ENCODE data around the gene TRPC4.

The TRPC4 gene

DNA sequence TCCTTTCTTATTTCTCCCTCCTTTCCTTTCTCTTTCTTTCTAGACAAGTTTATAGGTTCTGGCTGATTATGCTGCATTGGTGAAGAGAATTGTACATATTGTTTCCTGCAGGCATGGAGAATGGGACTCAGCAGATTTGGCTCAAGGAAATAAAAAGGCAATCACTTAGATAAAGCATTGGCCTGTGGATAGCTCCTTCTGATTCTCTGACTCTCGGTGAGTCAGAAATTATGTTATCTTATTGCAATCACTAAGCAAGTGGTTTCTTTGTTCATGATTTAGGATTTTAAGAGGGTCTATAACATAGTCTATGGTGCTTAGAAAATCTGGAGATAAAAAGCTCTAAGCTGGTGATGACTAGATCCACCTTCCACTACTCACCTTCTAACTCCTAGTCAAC is 217.0 kb downstream of the TRPC4 start:
- Histone ChIP-seq H3K14ac (ENCODE audit: low read length) (no peak overlapping the region), H4K8ac (ENCODE audit: low read depth, low read length) (no peak overlapping the region), H3K79me1 (ENCODE audit: low read depth, low read length) (no peaks in the 10 kb centered on the region), H3K4me2 (ENCODE audit: insufficient read depth, low read length, poor library complexity, severe bottlenecking) (no peak overlapping the region), H3K18ac (ENCODE audit: low read length) (no peak overlapping the region), H3K9ac (ENCODE audit: low read depth, low read length, poor library complexity) (no peak overlapping the region), H2BK5ac (ENCODE audit: low read length) (no peak overlapping the region), H2AFZ (ENCODE audit: low read length) (no peak overlapping the region), H2BK12ac (ENCODE audit: low read length) (no peak overlapping the region), H2BK120ac (ENCODE audit: low read depth, low read length) (no peak overlapping the region), H3K36me3 (replicated peaks in 1 of 2; ENCODE audit: control insufficient read depth in 2 of 2, insufficient read depth in 2 of 2, low read length in 2 of 2) (no peaks in the 10 kb centered on the region), H3K9me3 (replicated peaks in 1 of 2; ENCODE audit: control insufficient read depth in 2 of 2, insufficient read depth in 1 of 2, low read depth in 1 of 2, low read length in 2 of 2) (peaks cover 0 to 3% of the 10 kb centered on the region in 2 donors), H3K4ac (ENCODE audit: low read length) (no peak overlapping the region), H3K27me3 (ENCODE audit: control insufficient read depth in 3 of 3, insufficient read depth in 3 of 3, low read depth in 1 of 3, low read length in 3 of 3) (no peaks in the 10 kb centered on the region), H2BK15ac (ENCODE audit: low read length) (no peak overlapping the region), H3K27ac (replicated peaks; ENCODE audit: low read length) (no peak overlapping the region), H2AK5ac (ENCODE audit: low read depth, low read length) (no peak overlapping the region), H3K4me1 (ENCODE audit: control insufficient read depth in 2 of 2, insufficient read depth in 1 of 2, low read depth in 1 of 2, low read length in 2 of 2) (no peaks in the 10 kb centered on the region), H3K4me3 (ENCODE audit: low read length in 2 of 2) (no peak overlapping the region), H4K91ac (ENCODE audit: low read depth, low read length, poor library complexity) (no peak overlapping the region), H3K23ac (ENCODE audit: low read depth, low read length, poor library complexity) (no peak overlapping the region)
- no peak for DNase-seq (ENCODE audit: low spot score)
- no CpG with 5 or more reads among the region's 1 CpG for WGBS, 2 donors (ENCODE audit: extremely low coverage in 2 of 2, insufficient read length in 2 of 2, insufficient replicate concordance in 1 of 2)

GRCh38 chr13:37651891-37652290 is 217.7 kb downstream of the TRPC4 start:
- H3K9me3 ChIP-seq (replicated peaks in 1 of 2; ENCODE audit: control insufficient read depth in 2 of 2, insufficient read depth in 1 of 2, low read depth in 1 of 2, low read length in 2 of 2) = peaks cover 0 to 3% of the 10 kb centered on the region in 2 donors
- H3K18ac ChIP-seq (ENCODE audit: low read length) = no peak overlapping the region
- H2AK5ac ChIP-seq (ENCODE audit: low read depth, low read length) = no peak overlapping the region
- H3K4me2 ChIP-seq (ENCODE audit: insufficient read depth, low read length, poor library complexity, severe bottlenecking) = no peak overlapping the region
- no peak overlapping the region for H3K27ac ChIP-seq (replicated peaks; ENCODE audit: low read length)
- no peak overlapping the region for H2BK120ac ChIP-seq (ENCODE audit: low read depth, low read length)
- H3K36me3 ChIP-seq (replicated peaks in 1 of 2; ENCODE audit: control insufficient read depth in 2 of 2, insufficient read depth in 2 of 2, low read length in 2 of 2) = no peaks in the 10 kb centered on the region
- no peak for DNase-seq (ENCODE audit: low spot score)
- no peak overlapping the region for H3K14ac ChIP-seq (ENCODE audit: low read length)
- no peak overlapping the region for H2BK5ac ChIP-seq (ENCODE audit: low read length)
- H3K9ac ChIP-seq (ENCODE audit: low read depth, low read length, poor library complexity) = no peak overlapping the region
- H3K4ac ChIP-seq (ENCODE audit: low read length) = no peak overlapping the region
- WGBS, 2 donors (ENCODE audit: extremely low coverage in 2 of 2, insufficient read length in 2 of 2, insufficient replicate concordance in 1 of 2) = no CpG with 5 or more reads among the region's 1 CpG
- H3K23ac ChIP-seq (ENCODE audit: low read depth, low read length, poor library complexity) = no peak overlapping the region
- H2BK12ac ChIP-seq (ENCODE audit: low read length) = no peak overlapping the region
- no peak overlapping the region for H2AFZ ChIP-seq (ENCODE audit: low read length)
- no peak overlapping the region for H4K91ac ChIP-seq (ENCODE audit: low read depth, low read length, poor library complexity)
- H3K27me3 ChIP-seq (ENCODE audit: control insufficient read depth in 3 of 3, insufficient read depth in 3 of 3, low read depth in 1 of 3, low read length in 3 of 3) = no peaks in the 10 kb centered on the region
- H2BK15ac ChIP-seq (ENCODE audit: low read length) = no peak overlapping the region
- H3K4me3 ChIP-seq (ENCODE audit: low read length in 2 of 2) = no peak overlapping the region
- H4K8ac ChIP-seq (ENCODE audit: low read depth, low read length) = no peak overlapping the region
- H3K4me1 ChIP-seq (ENCODE audit: control insufficient read depth in 2 of 2, insufficient read depth in 1 of 2, low read depth in 1 of 2, low read length in 2 of 2) = peaks cover 2 to 4% of the 10 kb centered on the region in 2 donors
- H3K79me1 ChIP-seq (ENCODE audit: low read depth, low read length) = no peaks in the 10 kb centered on the region

GRCh38 chr13:37648609-37649008 is 221.0 kb downstream of the TRPC4 start:
- H2BK5ac ChIP-seq (ENCODE audit: low read length) = no peak overlapping the region
- no peak overlapping the region for H4K8ac ChIP-seq (ENCODE audit: low read depth, low read length)
- no peak overlapping the region for H3K14ac ChIP-seq (ENCODE audit: low read length)
- peaks cover 4 to 22% of the 10 kb centered on the region in 2 donors for H3K4me1 ChIP-seq (ENCODE audit: control insufficient read depth in 2 of 2, insufficient read depth in 1 of 2, low read depth in 1 of 2, low read length in 2 of 2)
- no peaks in the 10 kb centered on the region for H3K27me3 ChIP-seq (ENCODE audit: control insufficient read depth in 3 of 3, insufficient read depth in 3 of 3, low read depth in 1 of 3, low read length in 3 of 3)
- no peak overlapping the region for H2BK12ac ChIP-seq (ENCODE audit: low read length)
- H3K79me1 ChIP-seq (ENCODE audit: low read depth, low read length) = no peaks in the 10 kb centered on the region
- no peak overlapping the region for H3K4me3 ChIP-seq (ENCODE audit: low read length in 2 of 2)
- H3K9me3 ChIP-seq (replicated peaks in 1 of 2; ENCODE audit: control insufficient read depth in 2 of 2, insufficient read depth in 1 of 2, low read depth in 1 of 2, low read length in 2 of 2) = peaks cover 0 to 3% of the 10 kb centered on the region in 2 donors
- DNase-seq (ENCODE audit: low spot score) = no peak
- no peak overlapping the region for H3K4me2 ChIP-seq (ENCODE audit: insufficient read depth, low read length, poor library complexity, severe bottlenecking)
- H2BK15ac ChIP-seq (ENCODE audit: low read length) = no peak overlapping the region
- H2AK5ac ChIP-seq (ENCODE audit: low read depth, low read length) = no peak overlapping the region
- no peak overlapping the region for H3K4ac ChIP-seq (ENCODE audit: low read length)
- H3K9ac ChIP-seq (ENCODE audit: low read depth, low read length, poor library complexity) = no peak overlapping the region
- H3K23ac ChIP-seq (ENCODE audit: low read depth, low read length, poor library complexity) = no peak overlapping the region
- no peak overlapping the region for H3K18ac ChIP-seq (ENCODE audit: low read length)
- no peaks in the 10 kb centered on the region for H3K36me3 ChIP-seq (replicated peaks in 1 of 2; ENCODE audit: control insufficient read depth in 2 of 2, insufficient read depth in 2 of 2, low read length in 2 of 2)
- no peak overlapping the region for H2AFZ ChIP-seq (ENCODE audit: low read length)
- H2BK120ac ChIP-seq (ENCODE audit: low read depth, low read length) = no peak overlapping the region
- H3K27ac ChIP-seq (replicated peaks; ENCODE audit: low read length) = no peak overlapping the region
- no peak overlapping the region for H4K91ac ChIP-seq (ENCODE audit: low read depth, low read length, poor library complexity)

DNA sequence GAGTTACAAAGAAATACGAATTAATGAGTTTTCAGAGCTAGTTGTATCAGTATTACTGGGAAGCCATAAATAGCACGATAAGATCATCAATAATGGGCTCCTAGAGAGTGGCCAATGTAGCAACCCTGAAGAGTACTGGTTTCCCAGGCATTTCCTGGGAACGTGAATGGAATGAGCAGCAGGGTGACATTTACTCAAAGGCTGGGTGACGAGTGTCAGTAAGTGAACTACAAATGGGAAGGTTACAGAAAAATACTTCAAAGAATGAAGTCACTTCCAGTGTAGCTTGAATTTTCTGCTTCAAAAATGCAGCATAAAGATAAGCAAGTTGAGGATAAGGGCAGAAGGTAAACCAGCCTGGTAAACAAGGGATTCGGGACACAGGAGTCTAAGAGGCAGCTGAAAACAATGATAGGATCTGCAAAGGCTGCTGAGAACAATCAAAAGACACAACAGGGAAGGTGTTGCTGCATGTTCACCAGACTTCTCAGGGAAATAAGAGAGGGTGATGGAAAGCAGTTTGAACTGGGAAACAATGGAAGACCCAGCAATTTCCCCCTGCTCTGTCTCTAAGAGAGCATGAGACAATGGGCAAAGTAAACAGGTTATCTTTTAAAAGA is 222.4 kb downstream of the TRPC4 start:
- Histone ChIP-seq H2BK15ac (ENCODE audit: low read length) (no peak overlapping the region), H3K36me3 (replicated peaks in 1 of 2; ENCODE audit: control insufficient read depth in 2 of 2, insufficient read depth in 2 of 2, low read length in 2 of 2) (no peaks in the 10 kb centered on the region), H3K9ac (ENCODE audit: low read depth, low read length, poor library complexity) (no peak overlapping the region), H3K23ac (ENCODE audit: low read depth, low read length, poor library complexity) (no peak overlapping the region), H2AFZ (ENCODE audit: low read length) (peak overlapping the region; percentile 60), H2BK12ac (ENCODE audit: low read length) (no peak overlapping the region), H4K8ac (ENCODE audit: low read depth, low read length) (no peak overlapping the region), H3K4me1 (ENCODE audit: control insufficient read depth in 2 of 2, insufficient read depth in 1 of 2, low read depth in 1 of 2, low read length in 2 of 2) (peaks cover 4 to 22% of the 10 kb centered on the region in 2 donors), H2AK5ac (ENCODE audit: low read depth, low read length) (no peak overlapping the region), H3K14ac (ENCODE audit: low read length) (no peak overlapping the region), H3K9me3 (replicated peaks in 1 of 2; ENCODE audit: control insufficient read depth in 2 of 2, insufficient read depth in 1 of 2, low read depth in 1 of 2, low read length in 2 of 2) (peaks cover 0 to 3% of the 10 kb centered on the region in 2 donors), H3K27me3 (ENCODE audit: control insufficient read depth in 3 of 3, insufficient read depth in 3 of 3, low read depth in 1 of 3, low read length in 3 of 3) (no peaks in the 10 kb centered on the region), H2BK120ac (ENCODE audit: low read depth, low read length) (no peak overlapping the region), H2BK5ac (ENCODE audit: low read length) (no peak overlapping the region), H3K27ac (replicated peaks; ENCODE audit: low read length) (peak overlapping the region; percentile 79), H3K4ac (ENCODE audit: low read length) (no peak overlapping the region), H3K4me3 (ENCODE audit: low read length in 2 of 2) (peak overlapping the region in 1 of 2 donors; percentile 6), H3K79me1 (ENCODE audit: low read depth, low read length) (no peaks in the 10 kb centered on the region), H3K18ac (ENCODE audit: low read length) (no peak overlapping the region), H3K4me2 (ENCODE audit: insufficient read depth, low read length, poor library complexity, severe bottlenecking) (no peak overlapping the region), H4K91ac (ENCODE audit: low read depth, low read length, poor library complexity) (no peak overlapping the region)
- WGBS, 2 donors (ENCODE audit: extremely low coverage in 2 of 2, insufficient read length in 2 of 2, insufficient replicate concordance in 1 of 2) = no CpG with 5 or more reads among the region's 5 CpGs
- peak; percentile 21 for DNase-seq (ENCODE audit: low spot score)
